GM19035 (cell line): Measurements from ENCODE around the gene MX1.
"Not testable (repeated sequence)": the region's sequence is repeated elsewhere in the genome, so short reads cannot be mapped to it uniquely, and the experiment has no call there.

Experiments
- ATAC-seq: cut with Tn5 transposase; IDR thresholded peaks from one replicate; pipeline ENCODE4 v1.9.1; 2021; ENCODE audit not compliant: unreplicated experiment

The MX1 gene

GRCh38 chr21:41406340-41406739 lies 19.7 kb upstream of the MX1 start:
- ATAC-seq: no peak

- ATAC-seq: no peak
Observed at GRCh38 chr21:41407541-41408460, 18.2 kb upstream of the MX1 start.

GRCh38 chr21:41410361-41410760 lies 15.7 kb upstream of the MX1 start:
- ATAC-seq: no peak

- ATAC-seq: no peak
Observed at GRCh38 chr21:41410767-41411448, 15.1 kb upstream of the MX1 start.

GRCh38 chr21:41411449-41412089 lies 14.5 kb upstream of the MX1 start:
- no peak for ATAC-seq

- ATAC-seq: not testable (repeated sequence)
Observed at GRCh38 chr21:41417505-41417904, 8.5 kb upstream of the MX1 start.

GRCh38 chr21:41418393-41418792 lies 7.6 kb upstream of the MX1 start:
- no peak for ATAC-seq

- ATAC-seq: no peak
Observed at GRCh38 chr21:41418956-41419680, 6.9 kb upstream of the MX1 start.

- ATAC-seq: peak; percentile 80
Observed at GRCh38 chr21:41419921-41420862, 5.8 kb upstream of the MX1 start.

GRCh38 chr21:41420998-41421397 lies 5.0 kb upstream of the MX1 start:
- not testable (repeated sequence) for ATAC-seq

- ATAC-seq: no peak
Observed at GRCh38 chr21:41422546-41423304, 3.3 kb upstream of the MX1 start.

GRCh38 chr21:41423305-41423636 lies 2.8 kb upstream of the MX1 start:
- ATAC-seq: not testable (repeated sequence)

- ATAC-seq: no peak
Observed at GRCh38 chr21:41425588-41425953, 468 bp upstream of the MX1 start.

GRCh38 chr21:41426676-41427404 lies 801 bp downstream of the MX1 start:
- ATAC-seq: peak; percentile 9

GRCh38 chr21:41427556-41427955 lies 1.5 kb downstream of the MX1 start:
- ATAC-seq: no peak

GRCh38 chr21:41428311-41428710 lies 2.3 kb downstream of the MX1 start:
- ATAC-seq: no peak

- ATAC-seq: no peak
Observed at GRCh38 chr21:41428847-41429246, 2.8 kb downstream of the MX1 start.

GRCh38 chr21:41429305-41429704 lies 3.3 kb downstream of the MX1 start:
- no peak for ATAC-seq
